Erythroblast (primary cell): ENCODE results near the gene ITGA2.

Source experiments
- GATA1 ChIP-seq: IDR thresholded peaks from 2 replicates; pipeline ENCODE4 v1.6.1; 2011; ENCODE audit warnings: low read depth, mild to moderate bottlenecking, control low read depth, low read length, moderate library complexity
- POLR2A ChIP-seq: IDR thresholded peaks from 2 replicates; pipeline ENCODE4 v1.6.1; 2011; ENCODE audit warnings: mild to moderate bottlenecking, low read length

DNA sequence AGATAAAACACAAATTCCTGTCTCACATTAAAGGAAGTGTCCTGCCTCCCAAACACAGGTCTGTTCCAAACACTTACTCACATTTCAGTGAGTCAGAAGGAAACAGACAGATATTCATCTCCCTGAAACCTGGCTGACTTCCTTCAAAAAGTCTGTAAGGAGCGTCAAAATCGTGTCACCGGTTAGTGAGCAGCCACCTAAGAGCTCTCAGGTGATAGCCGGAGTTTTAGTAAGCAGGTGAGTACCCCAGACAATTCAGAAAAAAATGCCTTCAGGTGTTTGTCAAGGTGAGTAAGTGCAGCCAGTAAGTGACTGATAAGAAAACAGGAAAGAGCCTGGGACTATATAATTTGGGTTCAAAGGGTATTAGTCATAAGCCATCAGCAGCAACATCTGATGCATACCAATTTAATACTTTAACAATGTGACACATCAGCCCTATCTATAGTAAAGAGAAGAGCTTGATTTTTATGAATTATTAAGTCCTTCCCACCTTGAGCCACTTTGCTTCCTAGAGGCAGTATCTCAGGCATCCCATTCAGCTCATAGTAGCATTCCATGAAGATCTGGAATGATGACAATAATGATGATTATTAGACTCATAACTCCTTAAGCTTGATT lies 1.3 kb upstream of the ITGA2 start:
- no peak for TF ChIP-seq POLR2A
- no peak for TF ChIP-seq GATA1
